ENCODE measurements around the gene LCTL.
"Not testable (repeated sequence)": the region's sequence is repeated elsewhere in the genome, so short reads cannot be mapped to it uniquely, and the experiment has no call there.

The LCTL gene

GRCh38 chr15:66503780-66504562 lies 61.8 kb downstream of the LCTL start:
- DNase-seq (ENCODE audit: insufficient read length, low spot score) (no peak), FAIRE-seq (no peak)

GRCh38 chr15:66503041-66503648 lies 62.7 kb downstream of the LCTL start:
- DNase-seq (ENCODE audit: insufficient read length, low spot score); FAIRE-seq: not testable (repeated sequence)

GRCh38 chr15:66502491-66502890 lies 63.3 kb downstream of the LCTL start:
- DNase-seq (ENCODE audit: insufficient read length, low spot score) (no peak), FAIRE-seq (no peak)

GRCh38 chr15:66500346-66500745 lies 65.5 kb downstream of the LCTL start:
- DNase-seq (ENCODE audit: insufficient read length, low spot score); FAIRE-seq: not testable (repeated sequence)

GRCh38 chr15:66498501-66499386 lies 67.1 kb downstream of the LCTL start:
- no peak for DNase-seq (ENCODE audit: insufficient read length, low spot score)
- no peak for FAIRE-seq
